Germinal center (tissue), 1 donor: ENCODE measurements around the gene SSNA1.

Source experiments
- DNase-seq: peaks from one replicate; pipeline ENCODE4 v3.0.0; 2012; ENCODE audit warnings: mixed read lengths, low spot score

The SSNA1 gene

GRCh38 chr9:137168573-137168903 is 19.9 kb upstream of the SSNA1 start:
- DNase-seq, result no peak

- DNase-seq, result peak; percentile 48
These were observed 19.3 kb upstream of the SSNA1 start for GRCh38 chr9:137168904-137169856.

GRCh38 chr9:137169896-137170358 is 18.5 kb upstream of the SSNA1 start, which contains the start of gene LRRC26:
Gene LRRC26, minus strand, starts transcription at chr9:137170051. Its CDS starts 108 bp downstream, at chr9:137169943.
- DNase-seq, result no peak

GRCh38 chr9:137170486-137171148 is 17.9 kb upstream of the SSNA1 start:
- no peak for DNase-seq

- DNase-seq, result no peak
These were observed 17.2 kb upstream of the SSNA1 start for GRCh38 chr9:137171149-137171900.

GRCh38 chr9:137172901-137173795 is 15.3 kb upstream of the SSNA1 start:
- DNase-seq, result no peak

GRCh38 chr9:137173796-137174664 is 14.4 kb upstream of the SSNA1 start:
- no peak for DNase-seq

GRCh38 chr9:137174722-137175293 is 13.7 kb upstream of the SSNA1 start:
- DNase-seq, result no peak

- no peak for DNase-seq
These were observed 13.0 kb upstream of the SSNA1 start for GRCh38 chr9:137175345-137175961.

- DNase-seq, result peak; percentile 56
These were observed 11.9 kb upstream of the SSNA1 start for GRCh38 chr9:137176302-137177182.

GRCh38 chr9:137178201-137178938 is 10.1 kb upstream of the SSNA1 start:
- DNase-seq, result no peak

GRCh38 chr9:137178939-137179630 is 9.4 kb upstream of the SSNA1 start:
- no peak for DNase-seq

GRCh38 chr9:137179761-137180160 is 8.7 kb upstream of the SSNA1 start:
- DNase-seq, result no peak

- DNase-seq, result no peak
These were observed 8.0 kb upstream of the SSNA1 start for GRCh38 chr9:137180491-137180890.

- no peak for DNase-seq
These were observed 6.8 kb upstream of the SSNA1 start for GRCh38 chr9:137181680-137182079.

- no peak for DNase-seq
These were observed 5.6 kb upstream of the SSNA1 start for GRCh38 chr9:137182836-137183235.

- DNase-seq, result no peak
These were observed 4.4 kb upstream of the SSNA1 start for GRCh38 chr9:137183980-137184595.
